CD1c-positive myeloid dendritic cell (primary cell): ENCODE data around the gene TMEM161B.
"Not testable (repeated sequence)": the region's sequence is repeated elsewhere in the genome, so short reads cannot be mapped to it uniquely, and the experiment has no call there.

ENCODE experiments used
- DNase-seq: peaks from one replicate; pipeline ENCODE4 v3.0.0-alpha.2; 2016; ENCODE audit errors: extremely low spot score

TMEM161B gene

GRCh38 chr5:88268385-88269184 lies at the start of gene TMEM161B:
TSS of gene TMEM161B (minus strand) at chr5:88268845. CDS start at chr5:88268723, 122 bp downstream.
- DNase-seq: peak; percentile 94

DNA sequence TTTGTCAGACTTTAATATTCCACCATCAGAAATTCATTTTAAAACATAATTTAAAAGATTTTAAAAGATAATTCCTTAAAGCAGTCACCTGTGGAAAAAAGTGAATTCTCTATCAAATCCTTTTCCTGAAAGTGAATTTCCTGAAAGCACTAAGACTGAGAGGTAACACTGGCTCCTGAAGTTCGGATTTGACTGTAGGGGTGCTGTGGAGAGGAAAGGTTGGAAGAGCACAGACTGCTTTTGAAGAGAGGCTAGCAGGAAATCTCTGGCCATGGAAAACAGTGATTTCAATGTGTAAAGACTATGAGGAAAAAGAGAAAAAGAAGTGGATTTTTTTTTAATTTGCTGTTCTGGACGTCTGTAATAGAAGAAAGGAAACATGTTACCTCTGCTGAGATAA lies 35.7 kb upstream of the TMEM161B start:
- no peak for DNase-seq

DNA sequence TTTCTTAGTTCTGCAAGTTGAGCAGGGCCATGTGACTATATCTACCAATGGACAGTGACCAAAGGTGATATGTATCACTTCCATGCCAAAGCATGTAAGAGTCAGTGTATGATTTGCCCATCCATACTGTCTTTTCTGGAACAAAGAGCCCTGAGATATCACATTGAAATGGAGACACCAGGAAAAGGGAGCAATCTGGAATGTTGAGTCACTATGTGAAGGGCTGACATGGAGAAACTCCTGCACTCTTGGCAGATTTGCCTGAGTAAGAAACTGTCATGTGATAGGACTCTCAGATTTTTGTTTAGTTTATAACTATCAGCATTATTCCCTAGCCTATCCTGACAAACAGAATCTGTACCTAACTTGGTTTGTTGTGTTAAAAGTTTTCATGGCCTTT lies 29.8 kb upstream of the TMEM161B start:
- DNase-seq: no peak

DNA sequence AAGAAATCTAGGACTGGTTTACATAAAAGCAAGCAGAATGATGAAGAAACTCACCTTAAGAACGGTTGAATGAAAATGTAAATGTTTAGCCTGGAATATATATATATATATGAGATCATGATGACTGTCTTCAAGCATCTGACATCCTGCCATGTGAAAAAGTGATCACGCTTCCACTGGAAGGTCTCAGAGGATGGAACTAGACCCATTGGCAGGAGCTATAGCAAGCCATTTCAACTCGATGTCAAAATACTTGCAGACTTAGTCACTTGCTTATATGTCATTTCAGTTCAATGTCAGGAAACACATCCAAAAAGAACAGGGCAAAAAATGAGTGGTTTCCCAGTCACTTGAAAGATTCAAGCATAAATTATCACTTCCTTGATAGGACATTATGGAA lies 22.2 kb upstream of the TMEM161B start:
- no peak for DNase-seq

- no peak for DNase-seq
Measured at GRCh38 chr5:88288528-88289197, 20.0 kb upstream of the TMEM161B start.

DNA sequence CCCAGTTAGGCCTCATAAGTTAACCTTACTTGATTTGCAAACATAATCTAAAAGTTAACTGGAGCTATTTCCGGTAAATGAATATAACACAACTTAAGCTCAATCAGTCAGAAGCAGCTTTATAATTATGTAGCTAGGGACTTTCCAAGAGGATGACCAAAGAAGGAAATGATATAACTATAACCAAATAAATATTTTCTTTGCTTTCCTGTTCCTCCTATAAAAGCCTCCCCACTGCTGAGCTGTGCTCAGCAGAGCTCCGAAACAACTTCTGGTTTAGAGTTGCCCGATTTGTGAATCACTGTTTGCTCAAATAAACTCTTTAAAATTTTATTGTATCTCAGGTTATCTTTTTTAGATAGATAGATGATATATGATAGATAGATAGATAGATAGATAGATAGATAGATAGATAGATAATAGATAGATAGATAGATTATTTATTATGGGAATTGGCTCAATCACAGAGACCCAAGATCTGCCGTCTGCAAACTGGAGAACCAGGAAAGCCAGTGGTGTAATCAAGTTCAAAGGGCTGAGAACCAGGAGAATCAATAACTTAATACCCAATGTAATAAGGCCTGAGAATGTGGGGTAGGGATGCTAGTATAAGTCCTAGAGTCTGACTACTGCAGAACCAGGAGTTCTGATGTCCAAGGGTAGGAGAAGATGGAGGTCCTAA lies 19.3 kb upstream of the TMEM161B start:
- no peak for DNase-seq

DNA sequence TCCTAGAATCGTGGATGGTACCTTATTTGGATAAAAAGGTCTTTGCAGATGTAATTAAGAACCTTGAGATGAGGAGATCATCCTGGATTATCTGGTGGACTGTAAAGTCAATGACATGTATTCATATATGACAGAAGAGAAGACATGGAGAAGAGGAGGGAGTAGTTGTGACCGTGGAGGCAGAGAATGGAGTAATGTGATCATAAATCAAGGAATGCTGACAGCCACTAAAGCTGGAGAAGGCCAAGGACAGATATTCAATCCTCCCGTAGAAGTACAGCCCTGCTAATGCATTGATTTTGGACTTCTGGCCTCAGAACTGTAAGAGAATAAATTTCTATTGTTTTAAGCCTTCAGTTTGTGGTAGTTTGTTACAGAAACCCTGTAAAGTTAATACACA lies 18.7 kb upstream of the TMEM161B start:
- DNase-seq: no peak

GRCh38 chr5:88283690-88284089 lies 15.0 kb upstream of the TMEM161B start:
- no peak for DNase-seq

GRCh38 chr5:88281322-88281721 lies 12.7 kb upstream of the TMEM161B start:
- no peak for DNase-seq

GRCh38 chr5:88279584-88279983 lies 10.9 kb upstream of the TMEM161B start:
- DNase-seq: peak; percentile 25

DNA sequence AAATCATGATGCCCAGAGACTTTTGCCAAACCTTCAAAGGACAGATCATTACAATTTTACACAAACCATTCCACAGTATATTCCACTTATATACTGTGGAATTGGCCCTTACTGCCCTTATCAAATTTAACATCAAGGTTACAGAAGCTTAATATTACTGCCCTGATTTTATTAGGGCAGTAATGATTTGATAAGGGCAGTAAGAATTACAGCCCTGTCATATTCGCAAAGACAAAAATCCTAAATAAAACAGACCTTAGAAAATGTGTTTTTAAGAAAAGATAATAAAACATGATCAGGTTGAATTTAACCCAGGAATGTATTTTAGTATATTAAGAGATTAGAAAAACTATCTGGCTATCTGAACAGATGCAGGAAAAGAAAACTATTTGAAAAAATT lies 7.7 kb upstream of the TMEM161B start:
- DNase-seq: no peak

DNA sequence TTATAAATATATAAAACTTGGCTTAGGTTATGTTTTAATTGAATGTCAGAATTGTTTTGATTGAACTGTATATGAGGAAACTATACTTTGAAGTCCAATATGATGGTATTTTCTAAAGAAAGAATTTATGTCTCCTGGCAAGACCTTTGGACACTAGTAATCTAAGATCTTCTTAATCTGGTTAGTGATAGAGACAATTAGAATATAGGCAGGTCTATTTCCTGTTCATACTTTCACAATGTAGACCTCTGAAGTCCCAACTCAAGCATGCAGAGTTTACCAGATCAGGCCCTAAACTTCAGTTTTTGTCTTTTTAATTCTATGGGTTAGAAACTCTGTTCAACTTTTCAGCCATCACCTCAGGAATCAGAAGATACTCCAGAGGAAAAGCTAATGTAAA lies 6.9 kb upstream of the TMEM161B start:
- no peak for DNase-seq

DNA sequence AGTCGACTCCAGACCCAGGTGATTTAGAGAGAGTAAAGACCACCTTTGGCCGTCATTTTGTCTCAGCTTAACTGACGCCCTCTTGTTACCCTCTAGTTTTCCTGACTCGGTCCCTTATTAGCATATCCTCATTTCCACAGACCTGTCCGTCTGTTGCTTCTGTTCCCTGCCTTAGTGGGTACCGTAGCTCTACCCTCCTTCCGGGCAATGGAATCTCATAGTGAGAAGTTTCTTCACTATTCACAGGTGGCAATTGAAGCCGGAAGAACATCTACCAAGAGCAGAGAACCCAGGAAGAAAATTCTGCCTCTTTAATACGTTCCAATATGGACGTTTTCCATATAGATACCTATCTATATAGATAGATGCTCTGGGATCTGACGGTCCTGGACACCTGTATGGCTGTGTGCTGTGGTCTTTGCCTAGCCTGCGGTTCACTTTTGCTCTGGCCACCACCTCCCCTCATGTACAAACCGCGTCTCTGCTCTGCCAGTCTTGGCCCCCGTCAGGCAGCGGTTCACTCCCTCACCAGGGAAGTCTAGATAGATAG lies 652 bp upstream of the TMEM161B start:
- DNase-seq: peak; percentile 36

DNA sequence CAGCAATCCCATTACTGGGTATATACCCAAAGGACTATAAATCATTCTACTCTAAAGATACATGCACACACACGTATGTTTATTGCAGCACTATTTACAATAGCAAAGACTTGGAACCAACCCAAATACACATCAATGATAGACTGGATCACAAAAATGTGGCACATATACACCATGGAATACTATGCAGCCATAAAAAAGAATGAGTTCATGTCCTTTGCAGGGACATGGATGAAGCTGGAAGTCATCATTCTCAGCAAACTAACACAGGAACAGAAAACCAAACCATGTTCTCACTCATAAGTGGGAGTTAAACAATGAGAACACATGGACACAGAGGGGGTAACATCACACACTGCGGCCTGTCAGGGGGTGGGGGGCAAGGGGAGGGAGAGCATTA lies 4.1 kb downstream of the TMEM161B start:
- not testable (repeated sequence) for DNase-seq

DNA sequence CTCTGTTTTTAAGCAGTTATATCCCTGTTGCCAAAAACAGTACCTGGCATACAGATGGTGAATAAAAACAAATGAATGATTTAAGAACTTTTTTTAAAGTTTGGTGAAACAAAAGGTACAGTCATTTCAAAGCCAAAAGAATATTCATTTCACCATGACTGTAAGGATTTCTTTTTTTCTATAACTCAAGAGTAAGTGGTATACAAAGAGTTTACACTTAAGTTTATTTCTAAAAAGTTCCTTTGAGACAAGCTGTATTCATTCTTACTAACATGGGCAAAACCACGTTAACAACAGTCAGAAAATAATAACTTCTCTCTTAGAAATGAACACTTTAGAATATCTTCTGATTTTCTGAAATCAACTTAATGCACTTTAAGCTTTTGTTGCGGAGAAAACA lies 5.3 kb downstream of the TMEM161B start:
- no peak for DNase-seq

DNA sequence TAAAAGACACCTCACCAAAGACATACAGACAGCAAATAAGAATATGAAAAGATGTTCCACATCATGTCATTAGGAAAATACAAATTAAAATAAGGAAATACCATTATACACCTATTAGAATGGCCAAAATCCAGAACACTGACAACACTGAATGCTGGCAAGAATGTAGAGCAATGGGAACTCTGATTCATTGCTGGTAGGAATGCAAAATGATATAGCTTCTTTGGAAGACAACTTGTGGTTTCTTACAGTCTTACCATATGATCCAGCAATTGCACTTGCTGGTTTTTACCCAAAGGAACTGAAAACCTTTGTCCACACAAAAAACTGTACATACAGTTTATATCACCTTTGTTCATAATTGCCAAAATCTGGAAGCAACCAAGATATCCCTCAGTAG lies 6.5 kb downstream of the TMEM161B start:
- no peak for DNase-seq

DNA sequence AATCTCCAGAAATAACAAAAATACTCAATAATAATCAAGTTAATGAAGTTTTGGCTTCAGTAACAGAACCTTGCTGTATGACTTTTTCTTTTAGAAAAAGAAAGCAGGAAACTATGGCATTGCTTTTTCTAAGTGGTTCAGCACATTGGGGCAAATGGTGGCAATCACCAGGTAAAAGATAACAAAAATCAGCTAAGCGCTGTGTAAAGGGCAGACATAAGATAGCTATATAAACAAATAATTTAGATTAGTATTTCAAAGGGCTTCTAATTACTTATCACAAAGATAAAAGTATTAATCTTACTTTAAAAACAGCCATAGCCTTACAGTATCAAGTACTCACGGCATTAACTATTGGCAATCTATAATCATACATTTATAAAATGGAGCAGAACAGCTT lies 10.0 kb downstream of the TMEM161B start:
- no peak for DNase-seq

GRCh38 chr5:88256872-88257271 lies 11.8 kb downstream of the TMEM161B start:
- DNase-seq: no peak

- DNase-seq: no peak
Measured at GRCh38 chr5:88256037-88256436, 12.6 kb downstream of the TMEM161B start.

- DNase-seq: no peak
Measured at GRCh38 chr5:88254320-88254719, 14.3 kb downstream of the TMEM161B start.

DNA sequence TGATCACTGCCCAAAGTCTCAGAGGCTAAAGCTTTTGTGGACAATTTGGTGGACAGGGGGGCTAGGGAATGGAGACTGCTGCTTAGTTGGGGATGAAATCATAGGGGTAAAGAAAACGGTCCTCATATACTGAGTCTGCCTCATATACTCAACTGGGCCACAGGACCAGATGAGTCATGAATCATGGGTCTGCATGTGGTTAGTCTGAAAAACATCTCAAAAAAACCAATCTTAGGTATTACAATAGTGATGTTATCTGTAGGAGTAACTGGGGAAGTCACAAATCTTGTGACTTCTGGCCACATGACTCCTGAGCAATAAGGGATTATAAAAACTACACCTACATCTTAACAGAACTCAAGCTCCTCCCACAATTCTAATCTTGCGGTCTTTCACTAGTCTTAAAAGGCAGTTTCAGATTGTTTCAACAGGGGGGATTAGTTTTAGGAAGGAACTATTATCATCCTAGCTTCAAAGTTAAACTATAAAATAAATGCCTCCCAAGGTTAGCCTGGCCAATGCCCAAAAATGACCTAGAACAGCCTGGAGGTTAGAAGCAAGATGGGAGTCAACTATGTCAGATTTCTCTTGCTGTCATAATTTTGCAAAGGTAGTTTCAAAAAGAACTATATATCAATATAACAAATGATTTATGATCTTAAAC lies 17.5 kb downstream of the TMEM161B start:
- peak; percentile 56 for DNase-seq

DNA sequence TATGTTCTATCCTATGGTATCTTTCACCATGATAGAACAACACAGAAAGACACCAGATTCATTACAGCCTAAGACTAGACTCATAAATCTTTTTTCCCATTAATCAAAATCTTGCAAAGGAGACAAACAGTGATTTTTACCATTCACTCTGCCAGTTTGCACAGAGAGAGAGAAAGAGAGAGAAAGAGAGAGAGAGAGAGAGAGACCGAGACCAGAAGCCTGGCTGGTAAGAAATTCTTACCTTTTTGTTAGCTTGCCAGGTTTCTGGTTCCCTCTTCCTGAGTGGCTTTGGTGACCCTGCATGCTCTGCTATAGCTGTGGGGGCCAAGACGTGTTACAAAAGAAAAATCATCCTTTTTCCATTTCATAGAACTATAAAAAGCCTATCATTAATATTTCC lies 18.6 kb downstream of the TMEM161B start:
- DNase-seq: no peak
